ENCODE results near the gene MED25. TPM values are rescaled to one million over a fixed set of nuclear protein-coding genes. Genes with fewer than 3 reads are reported as not detected.
A peak's percentile ranks its signal among the peaks of the same experiment; 100 is the strongest.

Gene MED25
- total and polyA plus RNA-seq, 2 experiments from 2014 or later: 45.6 to 58.6 TPM

DNA sequence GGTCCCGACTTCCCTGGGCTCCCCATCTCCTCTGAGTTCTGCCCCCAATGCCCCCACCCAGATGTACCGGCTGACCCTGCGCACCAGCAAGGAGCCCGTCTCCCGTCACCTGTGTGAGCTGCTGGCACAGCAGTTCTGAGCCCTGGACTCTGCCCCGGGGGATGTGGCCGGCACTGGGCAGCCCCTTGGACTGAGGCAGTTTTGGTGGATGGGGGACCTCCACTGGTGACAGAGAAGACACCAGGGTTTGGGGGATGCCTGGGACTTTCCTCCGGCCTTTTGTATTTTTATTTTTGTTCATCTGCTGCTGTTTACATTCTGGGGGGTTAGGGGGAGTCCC, 11.5 kb upstream of the MED25 start:
- H3K4me1 Mint-ChIP-seq: peaks cover 35% of the 10 kb centered on the region
- Histone ChIP-seq H3K4me2 (no peak overlapping the region), H3K4me3 (no peak overlapping the region), H3K36me3 (ENCODE audit: insufficient read depth) (no peaks in the 10 kb centered on the region; the same call in 1 of the 2 replicates), H3K9me2 (ENCODE audit: insufficient read depth) (no peaks in the 10 kb centered on the region), H3K79me2 (replicated peaks; ENCODE audit: insufficient read depth) (no peaks in the 10 kb centered on the region), H3K4me1 (ENCODE audit: insufficient read depth) (peaks cover 29% of the 10 kb centered on the region; the same call in 1 of the 2 replicates), H3F3A (replicated peaks; ENCODE audit: low read depth) (peaks cover 35% of the 10 kb centered on the region), H4K20me1 (replicated peaks; ENCODE audit: insufficient read depth) (no peaks in the 10 kb centered on the region; the same call in 1 of the 2 replicates), H3K27me3 (ENCODE audit: insufficient read depth) (no peaks in the 10 kb centered on the region), H2AFZ (no peak overlapping the region), H3K27ac (ENCODE audit: low read depth) (peak overlapping the region; percentile 87)
- ATAC-seq: no peak
- no peak for DNase-seq (ENCODE audit: low spot score)
- peak overlapping the region; percentile 28; the same call in 1 of the 2 replicates for H3K27ac Mint-ChIP-seq
- peaks cover 42% of the 10 kb centered on the region for H3K36me3 Mint-ChIP-seq (ENCODE audit: low read depth)
- TF ChIP-seq, protein P1, sequence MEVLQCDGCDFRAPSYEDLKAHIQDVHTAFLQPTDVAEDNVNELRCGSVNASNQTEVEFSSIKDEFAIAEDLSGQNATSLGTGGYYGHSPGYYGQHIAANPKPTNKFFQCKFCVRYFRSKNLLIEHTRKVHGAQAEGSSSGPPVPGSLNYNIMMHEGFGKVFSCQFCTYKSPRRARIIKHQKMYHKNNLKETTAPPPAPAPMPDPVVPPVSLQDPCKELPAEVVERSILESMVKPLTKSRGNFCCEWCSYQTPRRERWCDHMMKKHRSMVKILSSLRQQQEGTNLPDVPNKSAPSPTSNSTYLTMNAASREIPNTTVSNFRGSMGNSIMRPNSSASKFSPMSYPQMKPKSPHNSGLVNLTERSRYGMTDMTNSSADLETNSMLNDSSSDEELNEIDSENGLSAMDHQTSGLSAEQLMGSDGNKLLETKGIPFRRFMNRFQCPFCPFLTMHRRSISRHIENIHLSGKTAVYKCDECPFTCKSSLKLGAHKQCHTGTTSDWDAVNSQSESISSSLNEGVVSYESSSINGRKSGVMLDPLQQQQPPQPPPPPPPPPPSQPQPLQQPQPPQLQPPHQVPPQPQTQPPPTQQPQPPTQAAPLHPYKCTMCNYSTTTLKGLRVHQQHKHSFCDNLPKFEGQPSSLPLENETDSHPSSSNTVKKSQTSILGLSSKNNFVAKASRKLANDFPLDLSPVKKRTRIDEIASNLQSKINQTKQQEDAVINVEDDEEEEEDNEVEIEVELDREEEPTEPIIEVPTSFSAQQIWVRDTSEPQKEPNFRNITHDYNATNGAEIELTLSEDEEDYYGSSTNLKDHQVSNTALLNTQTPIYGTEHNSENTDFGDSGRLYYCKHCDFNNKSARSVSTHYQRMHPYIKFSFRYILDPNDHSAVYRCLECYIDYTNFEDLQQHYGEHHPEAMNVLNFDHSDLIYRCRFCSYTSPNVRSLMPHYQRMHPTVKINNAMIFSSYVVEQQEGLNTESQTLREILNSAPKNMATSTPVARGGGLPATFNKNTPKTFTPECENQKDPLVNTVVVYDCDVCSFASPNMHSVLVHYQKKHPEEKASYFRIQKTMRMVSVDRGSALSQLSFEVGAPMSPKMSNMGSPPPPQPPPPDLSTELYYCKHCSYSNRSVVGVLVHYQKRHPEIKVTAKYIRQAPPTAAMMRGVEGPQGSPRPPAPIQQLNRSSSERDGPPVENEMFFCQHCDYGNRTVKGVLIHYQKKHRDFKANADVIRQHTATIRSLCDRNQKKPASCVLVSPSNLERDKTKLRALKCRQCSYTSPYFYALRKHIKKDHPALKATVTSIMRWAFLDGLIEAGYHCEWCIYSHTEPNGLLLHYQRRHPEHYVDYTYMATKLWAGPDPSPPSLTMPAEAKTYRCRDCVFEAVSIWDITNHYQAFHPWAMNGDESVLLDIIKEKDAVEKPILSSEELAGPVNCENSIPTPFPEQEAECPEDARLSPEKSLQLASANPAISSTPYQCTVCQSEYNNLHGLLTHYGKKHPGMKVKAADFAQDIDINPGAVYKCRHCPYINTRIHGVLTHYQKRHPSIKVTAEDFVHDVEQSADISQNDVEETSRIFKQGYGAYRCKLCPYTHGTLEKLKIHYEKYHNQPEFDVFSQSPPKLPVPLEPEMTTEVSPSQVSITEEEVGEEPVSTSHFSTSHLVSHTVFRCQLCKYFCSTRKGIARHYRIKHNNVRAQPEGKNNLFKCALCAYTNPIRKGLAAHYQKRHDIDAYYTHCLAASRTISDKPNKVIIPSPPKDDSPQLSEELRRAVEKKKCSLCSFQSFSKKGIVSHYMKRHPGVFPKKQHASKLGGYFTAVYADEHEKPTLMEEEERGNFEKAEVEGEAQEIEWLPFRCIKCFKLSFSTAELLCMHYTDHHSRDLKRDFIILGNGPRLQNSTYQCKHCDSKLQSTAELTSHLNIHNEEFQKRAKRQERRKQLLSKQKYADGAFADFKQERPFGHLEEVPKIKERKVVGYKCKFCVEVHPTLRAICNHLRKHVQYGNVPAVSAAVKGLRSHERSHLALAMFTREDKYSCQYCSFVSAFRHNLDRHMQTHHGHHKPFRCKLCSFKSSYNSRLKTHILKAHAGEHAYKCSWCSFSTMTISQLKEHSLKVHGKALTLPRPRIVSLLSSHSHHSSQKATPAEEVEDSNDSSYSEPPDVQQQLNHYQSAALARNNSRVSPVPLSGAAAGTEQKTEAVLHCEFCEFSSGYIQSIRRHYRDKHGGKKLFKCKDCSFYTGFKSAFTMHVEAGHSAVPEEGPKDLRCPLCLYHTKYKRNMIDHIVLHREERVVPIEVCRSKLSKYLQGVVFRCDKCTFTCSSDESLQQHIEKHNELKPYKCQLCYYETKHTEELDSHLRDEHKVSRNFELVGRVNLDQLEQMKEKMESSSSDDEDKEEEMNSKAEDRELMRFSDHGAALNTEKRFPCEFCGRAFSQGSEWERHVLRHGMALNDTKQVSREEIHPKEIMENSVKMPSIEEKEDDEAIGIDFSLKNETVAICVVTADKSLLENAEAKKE (CRISPR knock-in tag; IDR thresholded peaks at IDR 0.05): no peak
- TF ChIP-seq JUNB (IDR thresholded peaks at IDR 0.05; ENCODE audit: unreplicated experiment) (no peak), NANOG (IDR thresholded peaks at IDR 0.05; ENCODE audit: borderline replicate concordance) (no peak), POLR2AphosphoS5 (IDR thresholded peaks at IDR 0.05; ENCODE audit: low read depth) (no peak), ZNF331 (CRISPR knock-in tag; IDR thresholded peaks at IDR 0.05; ENCODE audit: low read depth) (no peak), ZNF114 (CRISPR knock-in tag; IDR thresholded peaks at IDR 0.05) (no peak), EZH2 (IDR thresholded peaks at IDR 0.05; ENCODE audit: low read depth, unreplicated experiment) (no peak), EZH2phosphoT487 (IDR thresholded peaks at IDR 0.05; ENCODE audit: unreplicated experiment) (no peak), STAT1 (IDR thresholded peaks at IDR 0.05; ENCODE audit: unreplicated experiment) (no peak)
- TF ChIP-seq, protein P2, sequence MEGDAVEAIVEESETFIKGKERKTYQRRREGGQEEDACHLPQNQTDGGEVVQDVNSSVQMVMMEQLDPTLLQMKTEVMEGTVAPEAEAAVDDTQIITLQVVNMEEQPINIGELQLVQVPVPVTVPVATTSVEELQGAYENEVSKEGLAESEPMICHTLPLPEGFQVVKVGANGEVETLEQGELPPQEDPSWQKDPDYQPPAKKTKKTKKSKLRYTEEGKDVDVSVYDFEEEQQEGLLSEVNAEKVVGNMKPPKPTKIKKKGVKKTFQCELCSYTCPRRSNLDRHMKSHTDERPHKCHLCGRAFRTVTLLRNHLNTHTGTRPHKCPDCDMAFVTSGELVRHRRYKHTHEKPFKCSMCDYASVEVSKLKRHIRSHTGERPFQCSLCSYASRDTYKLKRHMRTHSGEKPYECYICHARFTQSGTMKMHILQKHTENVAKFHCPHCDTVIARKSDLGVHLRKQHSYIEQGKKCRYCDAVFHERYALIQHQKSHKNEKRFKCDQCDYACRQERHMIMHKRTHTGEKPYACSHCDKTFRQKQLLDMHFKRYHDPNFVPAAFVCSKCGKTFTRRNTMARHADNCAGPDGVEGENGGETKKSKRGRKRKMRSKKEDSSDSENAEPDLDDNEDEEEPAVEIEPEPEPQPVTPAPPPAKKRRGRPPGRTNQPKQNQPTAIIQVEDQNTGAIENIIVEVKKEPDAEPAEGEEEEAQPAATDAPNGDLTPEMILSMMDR (conservative IDR thresholded peaks at IDR 0.05; ENCODE audit: low read depth in 2 of 2): no peak
- TF ChIP-seq, protein P3, sequence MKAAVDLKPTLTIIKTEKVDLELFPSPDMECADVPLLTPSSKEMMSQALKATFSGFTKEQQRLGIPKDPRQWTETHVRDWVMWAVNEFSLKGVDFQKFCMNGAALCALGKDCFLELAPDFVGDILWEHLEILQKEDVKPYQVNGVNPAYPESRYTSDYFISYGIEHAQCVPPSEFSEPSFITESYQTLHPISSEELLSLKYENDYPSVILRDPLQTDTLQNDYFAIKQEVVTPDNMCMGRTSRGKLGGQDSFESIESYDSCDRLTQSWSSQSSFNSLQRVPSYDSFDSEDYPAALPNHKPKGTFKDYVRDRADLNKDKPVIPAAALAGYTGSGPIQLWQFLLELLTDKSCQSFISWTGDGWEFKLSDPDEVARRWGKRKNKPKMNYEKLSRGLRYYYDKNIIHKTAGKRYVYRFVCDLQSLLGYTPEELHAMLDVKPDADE (IDR thresholded peaks at IDR 0.05): no peak
- H3K4me3 Mint-ChIP-seq: peak overlapping the region; percentile 32; the same call in 1 of the 3 replicates
- peaks cover 24% of the 10 kb centered on the region for H3K27me3 Mint-ChIP-seq (ENCODE audit: insufficient read depth, low read depth, poor library complexity)
- H3K9me3 Mint-ChIP-seq: no peaks in the 10 kb centered on the region; the same call in 2 of the 3 replicates

Measured in GM23338 (cell line).